Hepatocyte (in vitro differentiated cells): ENCODE data around the gene ANKFN1. TPM values are rescaled to one million over a fixed set of nuclear protein-coding genes. Genes with fewer than 3 reads are reported as not detected.

Experiments
- DNase-seq: peaks from one replicate; pipeline ENCODE4 v3.0.0-alpha.2; 2016; ENCODE audit warnings: low spot score
- H2AFZ ChIP-seq: fragments of 200-600 bp; sonication (generic); 2 replicates; pipeline ENCODE4 v1.6.0; 2016; ENCODE audit warnings: antibody characterized with exemption, mild to moderate bottlenecking
- H3K27ac ChIP-seq: fragments of 200-600 bp; sonication (generic); 2 replicates; pipeline ENCODE4 v1.5.1; 2016; ENCODE audit warnings: mild to moderate bottlenecking
- H3K27me3 ChIP-seq: fragments of 200-600 bp; sonication (generic); 2 replicates; pipeline ENCODE4 v1.6.1; 2016
- H3K36me3 ChIP-seq: fragments of 200-600 bp; sonication (generic); replicated peaks from 2 replicates; pipeline ENCODE4 v1.5.1; 2016; ENCODE audit warnings: low read depth; ENCODE audit not compliant: insufficient read depth
- H3K4me1 ChIP-seq: fragments of 200-600 bp; sonication (generic); 2 replicates; pipeline ENCODE4 v1.5.1; 2016; ENCODE audit warnings: mild to moderate bottlenecking, moderate library complexity; ENCODE audit not compliant: insufficient read depth
- H3K4me2 ChIP-seq: fragments of 200-600 bp; sonication (generic); 2 replicates; pipeline ENCODE4 v1.6.0; 2016
- H3K4me3 ChIP-seq: fragments of 200-600 bp; sonication (generic); 2 replicates; pipeline ENCODE4 v1.5.1; 2016; ENCODE audit warnings: mild to moderate bottlenecking
- H3K79me2 ChIP-seq: fragments of 200-600 bp; sonication (generic); 2 replicates; pipeline ENCODE4 v1.6.0; 2017; ENCODE audit warnings: mild to moderate bottlenecking
- H3K9me2 ChIP-seq: fragments of 200-600 bp; sonication (generic); replicated peaks from 2 replicates; pipeline ENCODE4 v1.6.0; 2017; ENCODE audit warnings: mild to moderate bottlenecking; ENCODE audit not compliant: insufficient read depth
- H3K9me3 ChIP-seq: fragments of 200-600 bp; sonication (generic); 2 replicates; pipeline ENCODE4 v1.5.1; 2016; ENCODE audit warnings: low read depth, mild to moderate bottlenecking
- H4K20me1 ChIP-seq: fragments of 200-600 bp; sonication (generic); 2 replicates; pipeline ENCODE4 v1.6.0; 2016; ENCODE audit warnings: mild to moderate bottlenecking; ENCODE audit not compliant: insufficient read depth, poor library complexity, severe bottlenecking
- CTCF ChIP-seq: fragments of 200-600 bp; sonication (generic); IDR thresholded peaks from 2 replicates; pipeline ENCODE4 v1.5.1; 2016; ENCODE audit warnings: antibody characterized with exemption, mild to moderate bottlenecking; ENCODE audit not compliant: poor library complexity
- EZH2 ChIP-seq: fragments of 200-600 bp; sonication (generic); IDR thresholded peaks from 2 replicates; pipeline ENCODE4 v1.6.1; 2016; ENCODE audit warnings: antibody characterized with exemption, mild to moderate bottlenecking, borderline replicate concordance
- EZH2phosphoT487 ChIP-seq: fragments of 200-600 bp; sonication (generic); IDR thresholded peaks from one replicate; pipeline ENCODE4 v1.6.1; 2018; ENCODE audit warnings: antibody characterized with exemption, mild to moderate bottlenecking, low read depth, moderate library complexity; ENCODE audit not compliant: unreplicated experiment, severe bottlenecking
- WGBS: methylation state at CpG from one replicate; pipeline ENCODE4 v1.1.6; 2016; ENCODE audit warnings: low lambda C conversion rate; ENCODE audit errors: missing lambda C conversion rate; 5-methylcytosine and 5-hydroxymethylcytosine counted together
- polyA plus RNA-seq: library from polyadenylated mRNA; unstranded; fragments of >200 nt; fragmentation: Nextera tagmentation; extraction: Ambion mirVana; gene quantifications from 2 replicates; pipeline ENCODE4 v1.2.1, GENCODE V29; 2016
- small RNA-seq: library from RNA; depleted of rRNA; stranded (forward); fragments of <200 nt; gene quantifications from one replicate; pipeline ENCODE3, GENCODE V24; 2014
- total RNA-seq: library from RNA; depleted of rRNA; stranded (reverse); fragments of >200 nt; gene quantifications from 2 replicates; pipeline ENCODE4 v1.2.3, GENCODE V29; 2014

Gene ANKFN1
- total and polyA plus RNA-seq, 2 experiments from 2014 or later: 0.10 to 1.2 TPM

GRCh38 chr17:56549501-56549900 is 396.2 kb downstream of the ANKFN1 start:
- H3K79me2 ChIP-seq: no peaks in the 10 kb centered on the region
- H2AFZ ChIP-seq: no peak overlapping the region
- TF ChIP-seq EZH2phosphoT487: no peak
- TF ChIP-seq CTCF: no peak
- no peak for TF ChIP-seq EZH2
- no peak overlapping the region for H3K27ac ChIP-seq
- no peaks in the 10 kb centered on the region for H3K9me3 ChIP-seq
- 82% methylated on average over 1 of the region's 1 CpG for WGBS
- H3K4me1 ChIP-seq: no peaks in the 10 kb centered on the region
- H4K20me1 ChIP-seq: no peaks in the 10 kb centered on the region
- H3K4me3 ChIP-seq: no peak overlapping the region
- no peak overlapping the region for H3K4me2 ChIP-seq
- no peaks in the 10 kb centered on the region for H3K27me3 ChIP-seq
- DNase-seq: no peak
- no peaks in the 10 kb centered on the region for H3K9me2 ChIP-seq
- no peaks in the 10 kb centered on the region for H3K36me3 ChIP-seq

- no peaks in the 10 kb centered on the region for H3K4me1 ChIP-seq
- H3K79me2 ChIP-seq: no peaks in the 10 kb centered on the region
- no peaks in the 10 kb centered on the region for H3K9me3 ChIP-seq
- H3K36me3 ChIP-seq: no peaks in the 10 kb centered on the region
- no peaks in the 10 kb centered on the region for H4K20me1 ChIP-seq
- no peak overlapping the region for H3K27ac ChIP-seq
- H3K4me3 ChIP-seq: no peak overlapping the region
- H3K9me2 ChIP-seq: no peaks in the 10 kb centered on the region
- TF ChIP-seq EZH2phosphoT487: no peak
- DNase-seq: no peak
- no peaks in the 10 kb centered on the region for H3K27me3 ChIP-seq
- WGBS: 92% methylated on average over 8 of the region's 8 CpGs
- H2AFZ ChIP-seq: no peak overlapping the region
- no peak overlapping the region for H3K4me2 ChIP-seq
These were observed 404.4 kb downstream of the ANKFN1 start for GRCh38 chr17:56557682-56558081.

- TF ChIP-seq EZH2phosphoT487 (no peak), EZH2 (no peak), CTCF (no peak)
- Histone ChIP-seq H3K4me1 (no peaks in the 10 kb centered on the region), H3K4me2 (no peak overlapping the region), H3K27me3 (no peaks in the 10 kb centered on the region), H3K27ac (no peak overlapping the region), H3K79me2 (no peaks in the 10 kb centered on the region), H3K4me3 (no peak overlapping the region), H3K9me2 (no peaks in the 10 kb centered on the region), H3K36me3 (no peaks in the 10 kb centered on the region), H4K20me1 (no peaks in the 10 kb centered on the region), H2AFZ (no peak overlapping the region), H3K9me3 (no peaks in the 10 kb centered on the region)
- DNase-seq: no peak
- WGBS: 87% methylated on average over 7 of the region's 7 CpGs
These were observed 404.8 kb downstream of the ANKFN1 start for GRCh38 chr17:56558088-56558487.

Small RNAs within 50 kb of the gene (small RNA-seq; reads per million reads assigned to genes)
- not detected for gene AC006600.1
